Panc1 (cell line): Measurements from ENCODE around the gene KCTD15. TPM values are rescaled to one million over a fixed set of nuclear protein-coding genes. Genes with fewer than 3 reads are reported as not detected.
A peak's percentile ranks its signal among the peaks of the same experiment; 100 is the strongest.

Experiments
- ATAC-seq: fragments of 200-7000 bp; cut with Tn5 transposase; 2 replicates; pipeline ENCODE4 v1.9.1; 2020; ENCODE audit warnings: mild to moderate bottlenecking, moderate library complexity
- BruUV-seq: library from RNA; stranded (reverse); fragments of 400-500 nt; replicated peaks from 2 replicates; lab custom pipeline; 2021; lab: Mats Ljungman, UMichigan
- CTCF ChIA-PET: fragments of 300-600 bp; sonication (Branson Sonifier 250); formaldehyde crosslinking; loops from one replicate; lab custom pipeline; 2022; ENCODE audit warnings: antibody characterized with exemption; lab: Charles Lee
- POLR2A ChIA-PET: fragments of 300-600 bp; sonication (Branson Sonifier 250); formaldehyde crosslinking; loops from one replicate; lab custom pipeline; 2022; ENCODE audit warnings: antibody characterized with exemption; lab: Charles Lee
- DNase-seq: peaks from one replicate; pipeline ENCODE4 v3.0.0-alpha.2; 2010; ENCODE audit warnings: low read depth, low spot score
- H3K27ac ChIP-seq: 2 replicates; pipeline ENCODE4 v1.5.1; 2011; ENCODE audit warnings: mild to moderate bottlenecking, low read length, inconsistent platforms
- H3K27me3 ChIP-seq: fragments of 200-500 bp; sonication (Bioruptor generic); 2 replicates; pipeline ENCODE4 v1.6.0; 2014; ENCODE audit warnings: low read length, inconsistent platforms; ENCODE audit not compliant: control insufficient read depth, insufficient read depth
- H3K36me3 ChIP-seq: fragments of 200-500 bp; sonication (Bioruptor generic); 2 replicates; pipeline ENCODE4 v1.5.1; 2014; ENCODE audit warnings: inconsistent platforms, mild to moderate bottlenecking, low read length, moderate library complexity; ENCODE audit not compliant: control insufficient read depth, insufficient read depth
- H3K4me1 ChIP-seq: 2 replicates; pipeline ENCODE4 v1.5.1; 2011; ENCODE audit warnings: inconsistent platforms, mild to moderate bottlenecking, low read length, moderate library complexity; ENCODE audit not compliant: control insufficient read depth, insufficient read depth
- H3K4me3 ChIP-seq, 2 experiments: 2 replicates each; pipeline ENCODE4 v1.5.1; 2011 to 2012; ENCODE audit warnings: low read depth in 2 of 2, low read length in 2 of 2, mild to moderate bottlenecking in 2 of 2, inconsistent platforms in 1 of 2, moderate library complexity in 1 of 2
- H3K9me3 ChIP-seq: fragments of 200-500 bp; sonication (Bioruptor generic); 2 replicates; pipeline ENCODE4 v1.5.1; 2014; ENCODE audit warnings: low read depth, mild to moderate bottlenecking, inconsistent platforms, low read length, moderate library complexity; ENCODE audit not compliant: control insufficient read depth, insufficient read depth
- CTCF ChIP-seq: fragments of 450-650 bp; IDR thresholded peaks from 2 replicates; pipeline ENCODE4 v1.5.1; 2017; ENCODE audit warnings: mild to moderate bottlenecking
- POLR2AphosphoS5 ChIP-seq: IDR thresholded peaks from 2 replicates; pipeline ENCODE4 v1.6.1; 2012; ENCODE audit warnings: mild to moderate bottlenecking, low read depth, low read length, moderate library complexity
- REST ChIP-seq, 2 experiments: IDR thresholded peaks; 2 replicates each; pipeline ENCODE4 v1.6.1; 2011 to 2012; ENCODE audit warnings: low read depth in 2 of 2, control low read depth in 1 of 2, low read length in 1 of 2, mild to moderate bottlenecking in 1 of 2, moderate library complexity in 1 of 2; ENCODE audit not compliant: insufficient read depth in 1 of 2
- SIN3A ChIP-seq: IDR thresholded peaks from 2 replicates; pipeline ENCODE4 v1.6.1; 2012; ENCODE audit warnings: low read depth, mild to moderate bottlenecking, low read length, moderate library complexity, borderline replicate concordance; ENCODE audit not compliant: insufficient read depth
- TCF7L2 ChIP-seq: IDR thresholded peaks from 2 replicates; pipeline ENCODE4 v1.6.1; 2011; ENCODE audit warnings: mild to moderate bottlenecking, low read depth, low read length, inconsistent platforms
- in situ Hi-C: cut with HindIII; loops from 2 replicates; pipeline ENCODE4 v1.10.0; 2016; ENCODE audit warnings: low sequenced_read_pairs, low pct_unique_long_range_greater_than_20kb
- intact Hi-C: fragments of 100-400 bp; cut with micrococcal nuclease; formaldehyde crosslinking; loops from one replicate; pipeline ENCODE4 v1.10.0; 2022; ENCODE audit not compliant: unreplicated experiment
- total RNA-seq: library from RNA; stranded (reverse); gene quantifications from one replicate; pipeline ENCODE4 v1.2.1, GENCODE V29; 2021; ENCODE audit not compliant: unreplicated experiment

KCTD15 gene
- total RNA-seq, 1 experiment from 2014 or later: 27.8 TPM

GRCh38 chr19:33794683-33795369 lies 1.8 kb upstream of the KCTD15 start:
- CTCF ChIA-PET: interaction anchor here (0.5 to 1.1 kb wide), 10 partner anchors 17 to 565 kb away, joined by 3 to 9 read pairs (median 5); no protein-coding TSS in a partner anchor
- Histone ChIP-seq H3K27ac (peak overlapping the region; percentile 78), H3K4me1 (peaks cover 7% of the 10 kb centered on the region; the same call in 1 of the 2 replicates), H3K4me3 (peak overlapping the region; percentile 70 to 71), H3K9me3 (no peaks in the 10 kb centered on the region), H3K36me3 (no peaks in the 10 kb centered on the region), H3K27me3 (no peaks in the 10 kb centered on the region)
- ATAC-seq (no peak), DNase-seq (no peak)
- TSS peak; percentile 95 for BruUV-seq
- intact Hi-C loops: no loop called here
- POLR2A ChIA-PET: interaction anchor here (0.6 kb wide), 2 partner anchors 232 to 400 kb away, joined by 4 to 6 read pairs; no protein-coding TSS in a partner anchor
- in situ Hi-C loops: no loop called here
- TF ChIP-seq TCF7L2 (no peak), REST (IDR thresholded peaks at IDR 0.05; ENCODE audit: insufficient read depth in 1 of 2, low read depth in 2 of 2, low read length in 1 of 2) (no peak), SIN3A (no peak), CTCF (no peak), POLR2AphosphoS5 (no peak)

- POLR2A ChIA-PET: interaction anchor here (0.5 to 0.7 kb wide), 4 partner anchors 225 to 399 kb away, joined by 3 to 6 read pairs (median 4); no protein-coding TSS in a partner anchor
- no peaks in the 10 kb centered on the region for H3K27me3 ChIP-seq
- no peaks in the 10 kb centered on the region for H3K9me3 ChIP-seq
- no peak for DNase-seq
- intact Hi-C loops: no loop called here
- BruUV-seq: no TSS peak
- H3K4me1 ChIP-seq: peaks cover 7% of the 10 kb centered on the region; the same call in 1 of the 2 replicates
- peak overlapping the region; percentile 78 for H3K27ac ChIP-seq
- ATAC-seq: peak; percentile 87
- in situ Hi-C loops: no loop called here
- TF ChIP-seq SIN3A (no peak; the same call in 1 of the 2 replicates), TCF7L2 (peak; percentile 57; the same call in 1 of the 2 replicates), CTCF (peak; percentile 100), REST (IDR thresholded peaks at IDR 0.05; ENCODE audit: insufficient read depth in 1 of 2, low read depth in 2 of 2, low read length in 1 of 2) (no peak), POLR2AphosphoS5 (peak; percentile 50; the same call in 1 of the 2 replicates)
- CTCF ChIA-PET: interaction anchor here (0.6 to 1.1 kb wide), 8 partner anchors 18 to 564 kb away, joined by 3 to 9 read pairs (median 5); no protein-coding TSS in a partner anchor
- H3K4me3 ChIP-seq: peak overlapping the region; percentile 70 to 71
- H3K36me3 ChIP-seq: no peaks in the 10 kb centered on the region
Measured at GRCh38 chr19:33795370-33796163, 1.1 kb upstream of the KCTD15 start.
